SK-N-SH (cell line): ENCODE measurements around the gene TIAM1. TPM values are rescaled to one million over a fixed set of nuclear protein-coding genes. Genes with fewer than 3 reads are reported as not detected.

Source experiments
- CTCF ChIA-PET: fragments of 300-600, 350-600 bp; formaldehyde crosslinking; extraction: SDS; loops from one replicate; lab custom pipeline; 2021; lab: Yijun Ruan, JAX
- POLR2A ChIA-PET: fragments of 350-600 bp; sonication (Branson Sonifier 250); formaldehyde crosslinking; extraction: SDS; loops from one replicate; lab custom pipeline; 2020; ENCODE audit warnings: antibody characterized with exemption, inconsistent platforms; lab: Yijun Ruan, JAX
- DNase-seq: peaks from one replicate; pipeline ENCODE4 v3.0.0; 2012
- H2AFZ ChIP-seq: fragments of 200-600 bp; sonication (generic); 2 replicates; pipeline ENCODE4 v1.8.1; 2016; ENCODE audit warnings: antibody characterized with exemption, mild to moderate bottlenecking, low read depth
- H3F3A ChIP-seq: fragments of 200-600 bp; sonication (generic); replicated peaks from 2 replicates; pipeline ENCODE3; 2016; ENCODE audit warnings: antibody characterized with exemption, mild to moderate bottlenecking; ENCODE audit not compliant: insufficient read depth
- H3K27ac ChIP-seq, 2 experiments: fragments of 200-500 bp in 1 of 2; fragments of 200-600 bp in 1 of 2; sonication (Bioruptor generic) in 1 of 2; sonication (generic), shearing (Covaris generic) in 1 of 2; 2 replicates each; pipeline versions ENCODE4 v1.5.1 to v1.6.1; 2014 to 2016; ENCODE audit warnings: low read depth in 2 of 2, inconsistent platforms in 1 of 2, low read length in 1 of 2, mild to moderate bottlenecking in 1 of 2, mixed read lengths in 1 of 2
- H3K27me3 ChIP-seq: fragments of 200-600 bp; sonication (generic), shearing (Covaris generic); 2 replicates; pipeline ENCODE4 v1.6.1; 2016; ENCODE audit warnings: mixed run types; ENCODE audit not compliant: insufficient read depth
- H3K36me3 ChIP-seq, 2 experiments: fragments of 200-500 bp in 1 of 2; fragments of 200-600 bp in 1 of 2; sonication (Bioruptor generic) in 1 of 2; sonication (generic) in 1 of 2; replicated peaks in 1 of 2; 2 replicates each; pipeline versions ENCODE3 to v1.5.1; 2014 to 2016; ENCODE audit warnings: low read length in 1 of 2, mild to moderate bottlenecking in 1 of 2; ENCODE audit not compliant: insufficient read depth in 2 of 2, control insufficient read depth in 1 of 2
- H3K4me1 ChIP-seq, 2 experiments: fragments of 200-500 bp in 1 of 2; fragments of 200-600 bp in 1 of 2; sonication (Bioruptor generic) in 1 of 2; sonication (generic), shearing (Covaris generic) in 1 of 2; 2 replicates each; pipeline versions ENCODE4 v1.5.1 to v1.6.1; 2014 to 2016; ENCODE audit warnings: low read depth in 1 of 2, low read length in 1 of 2, mixed run types in 1 of 2; ENCODE audit not compliant: insufficient read depth in 2 of 2, control insufficient read depth in 1 of 2
- H3K4me2 ChIP-seq: fragments of 200-600 bp; sonication (generic), shearing (Covaris generic); 2 replicates; pipeline ENCODE4 v1.6.1; 2017; ENCODE audit warnings: mixed run types
- H3K4me3 ChIP-seq, 2 experiments: fragments of 200-500 bp in 1 of 2; fragments of 200-600 bp in 1 of 2; sonication (Bioruptor generic) in 1 of 2; sonication (generic), shearing (Covaris generic) in 1 of 2; 2 replicates each; pipeline versions ENCODE4 v1.5.1 to v1.8.1; 2014 to 2016; ENCODE audit warnings: low read depth in 2 of 2, inconsistent platforms in 1 of 2, low read length in 1 of 2, mild to moderate bottlenecking in 1 of 2, mixed read lengths in 1 of 2, moderate library complexity in 1 of 2
- H3K79me2 ChIP-seq: fragments of 200-600 bp; sonication (generic); 2 replicates; pipeline ENCODE4 v1.8.1; 2017; ENCODE audit warnings: mild to moderate bottlenecking; ENCODE audit not compliant: insufficient read depth
- H3K9ac ChIP-seq: fragments of 200-600 bp; sonication (generic); 2 replicates; pipeline ENCODE4 v1.6.1; 2017; ENCODE audit warnings: mixed run types
- H3K9me2 ChIP-seq: fragments of 200-600 bp; sonication (generic); 2 replicates; pipeline ENCODE4 v1.6.1; 2017; ENCODE audit warnings: mixed run types
- H3K9me3 ChIP-seq: fragments of 200-600 bp; sonication (generic); 2 replicates; pipeline ENCODE4 v1.6.1; 2017; ENCODE audit warnings: mixed run types, mild to moderate bottlenecking, moderate library complexity
- H4K20me1 ChIP-seq: fragments of 200-600 bp; sonication (generic); 2 replicates; pipeline ENCODE4 v1.6.1; 2017; ENCODE audit warnings: mild to moderate bottlenecking, mixed run types; ENCODE audit not compliant: insufficient read depth
- ELF1 ChIP-seq: IDR thresholded peaks from 2 replicates; pipeline ENCODE4 v1.4.0; 2012
- GABPA ChIP-seq: IDR thresholded peaks from 2 replicates; pipeline ENCODE4 v1.4.0; 2012; ENCODE audit warnings: low read depth, mild to moderate bottlenecking
- MXI1 ChIP-seq: IDR thresholded peaks from 2 replicates; pipeline ENCODE4 v1.6.1; 2012; ENCODE audit warnings: mild to moderate bottlenecking, low read depth, low read length, improper control_type of control experiment
- NFIC ChIP-seq: IDR thresholded peaks from 2 replicates; pipeline ENCODE4 v1.4.0; 2012; ENCODE audit warnings: borderline replicate concordance
- RAD21 ChIP-seq: IDR thresholded peaks from 2 replicates; pipeline ENCODE4 v1.6.1; 2012; ENCODE audit warnings: mild to moderate bottlenecking, low read length
- RFX5 ChIP-seq: IDR thresholded peaks from 2 replicates; pipeline ENCODE4 v1.6.1; 2012; ENCODE audit warnings: mild to moderate bottlenecking, improper control_type of control experiment, low read length
- RXRA ChIP-seq: IDR thresholded peaks from 2 replicates; pipeline ENCODE4 v1.4.0; 2012; ENCODE audit warnings: low read depth, mild to moderate bottlenecking, borderline replicate concordance
- SIN3A ChIP-seq: IDR thresholded peaks from 2 replicates; pipeline ENCODE4 v1.6.1; 2012; ENCODE audit warnings: low read depth, mild to moderate bottlenecking, low read length, moderate library complexity, borderline replicate concordance
- WGBS: methylation state at CpG from one replicate; pipeline ENCODE4 v1.1.6; 2017; ENCODE audit warnings: low lambda C conversion rate; 5-methylcytosine and 5-hydroxymethylcytosine counted together
- polyA plus RNA-seq, 3 experiments: library from polyadenylated mRNA; depleted of rRNA; stranded (reverse); fragments of >200 nt; gene quantifications; 2 replicates each; pipeline ENCODE4 v1.2.3, GENCODE V29; 2012
- TF ChIP-seq, protein P1 (sequence below): IDR thresholded peaks from 2 replicates; pipeline ENCODE4; 2012
- TF ChIP-seq, protein P2 (sequence below): IDR thresholded peaks from 2 replicates; pipeline ENCODE4 v1.6.1; 2012; ENCODE audit warnings: mild to moderate bottlenecking, low read depth, low read length, moderate library complexity
- TF ChIP-seq, protein P3 (sequence below): fragments of 150-350 bp; IDR thresholded peaks from 2 replicates; pipeline ENCODE4 v1.6.1; 2016; ENCODE audit warnings: mild to moderate bottlenecking, low read depth, low read length

The TIAM1 gene
- polyA plus RNA-seq, 1 of the 3 experiments (the other 2 are of a cell fraction) = 1.7 TPM

DNA sequence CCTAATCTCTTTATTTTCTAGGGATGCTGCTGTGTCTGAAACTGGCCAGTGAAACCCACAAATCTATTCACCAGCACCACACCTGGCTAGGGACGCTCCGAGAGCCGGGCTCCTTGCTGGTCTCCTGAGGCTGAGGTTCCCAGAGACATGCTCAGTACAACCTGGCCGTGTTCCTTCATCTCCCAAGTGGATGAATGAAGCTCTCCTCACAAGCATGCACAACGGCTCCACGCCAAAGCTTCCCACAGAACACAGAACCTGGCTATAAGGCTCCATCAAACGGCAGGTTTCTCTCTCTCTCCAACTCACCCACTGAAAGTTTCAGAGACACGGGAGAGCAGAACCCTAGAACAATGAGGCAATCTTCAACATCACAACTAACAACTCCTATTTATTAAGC lies 82.3 kb downstream of the TIAM1 start:
- Histone ChIP-seq H3K9me2 (no peaks in the 10 kb centered on the region), H3K4me3 (no peak overlapping the region), H3F3A (no peaks in the 10 kb centered on the region), H3K79me2 (no peaks in the 10 kb centered on the region), H3K9ac (no peak overlapping the region), H3K27ac (no peak overlapping the region), H3K4me2 (no peak overlapping the region), H3K27me3 (no peaks in the 10 kb centered on the region), H4K20me1 (no peaks in the 10 kb centered on the region), H2AFZ (no peak overlapping the region), H3K4me1 (no peaks in the 10 kb centered on the region), H3K36me3 (no peaks in the 10 kb centered on the region), H3K9me3 (no peaks in the 10 kb centered on the region)
- ChIA-PET CTCF (interaction anchor here (0.8 to 1.4 kb wide), 2 partner anchors 14 to 23 kb away, joined by 3 read pairs; no protein-coding TSS in a partner anchor), POLR2A (no interaction called here)
- TF ChIP-seq RAD21 (no peak), ELF1 (no peak), NFIC (no peak), RFX5 (no peak), GABPA (no peak), RXRA (no peak)
- TF ChIP-seq, protein P1, sequence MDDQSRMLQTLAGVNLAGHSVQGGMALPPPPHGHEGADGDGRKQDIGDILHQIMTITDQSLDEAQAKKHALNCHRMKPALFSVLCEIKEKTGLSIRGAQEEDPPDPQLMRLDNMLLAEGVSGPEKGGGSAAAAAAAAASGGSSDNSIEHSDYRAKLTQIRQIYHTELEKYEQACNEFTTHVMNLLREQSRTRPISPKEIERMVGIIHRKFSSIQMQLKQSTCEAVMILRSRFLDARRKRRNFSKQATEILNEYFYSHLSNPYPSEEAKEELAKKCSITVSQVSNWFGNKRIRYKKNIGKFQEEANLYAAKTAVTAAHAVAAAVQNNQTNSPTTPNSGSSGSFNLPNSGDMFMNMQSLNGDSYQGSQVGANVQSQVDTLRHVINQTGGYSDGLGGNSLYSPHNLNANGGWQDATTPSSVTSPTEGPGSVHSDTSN = no peak
- no peak for DNase-seq
- WGBS = 80% methylated on average over 8 of the region's 8 CpGs

DNA sequence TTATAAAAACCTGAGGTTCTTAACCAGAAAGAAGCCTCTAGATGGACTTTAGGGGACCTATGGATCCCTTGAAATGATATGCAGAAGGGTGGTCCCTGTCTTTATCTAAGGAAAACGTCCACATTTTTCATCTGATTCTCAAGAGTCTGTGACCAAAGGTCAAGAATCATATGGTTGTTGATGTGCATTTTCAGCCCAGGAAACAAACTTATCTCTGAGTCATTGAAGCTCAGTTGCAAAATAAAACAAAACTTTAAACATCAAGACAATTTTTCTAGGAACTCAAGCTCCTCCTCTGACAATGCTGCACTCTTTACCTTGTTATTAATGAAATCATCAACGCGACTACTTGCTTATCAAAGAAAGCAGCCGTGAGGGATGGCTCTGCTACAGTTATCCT lies 83.3 kb downstream of the TIAM1 start:
- Histone ChIP-seq H3K27me3 (no peaks in the 10 kb centered on the region), H3K36me3 (no peaks in the 10 kb centered on the region), H3K4me1 (no peaks in the 10 kb centered on the region), H3F3A (no peaks in the 10 kb centered on the region), H3K9me2 (no peaks in the 10 kb centered on the region), H3K4me3 (no peak overlapping the region), H3K27ac (no peak overlapping the region), H3K4me2 (no peak overlapping the region), H3K79me2 (no peaks in the 10 kb centered on the region), H3K9me3 (no peaks in the 10 kb centered on the region), H2AFZ (no peak overlapping the region), H4K20me1 (no peaks in the 10 kb centered on the region), H3K9ac (no peak overlapping the region)
- no peak for DNase-seq
- 45% methylated on average over 4 of the region's 4 CpGs for WGBS
- POLR2A ChIA-PET = no interaction called here
- TF ChIP-seq, protein P2, sequence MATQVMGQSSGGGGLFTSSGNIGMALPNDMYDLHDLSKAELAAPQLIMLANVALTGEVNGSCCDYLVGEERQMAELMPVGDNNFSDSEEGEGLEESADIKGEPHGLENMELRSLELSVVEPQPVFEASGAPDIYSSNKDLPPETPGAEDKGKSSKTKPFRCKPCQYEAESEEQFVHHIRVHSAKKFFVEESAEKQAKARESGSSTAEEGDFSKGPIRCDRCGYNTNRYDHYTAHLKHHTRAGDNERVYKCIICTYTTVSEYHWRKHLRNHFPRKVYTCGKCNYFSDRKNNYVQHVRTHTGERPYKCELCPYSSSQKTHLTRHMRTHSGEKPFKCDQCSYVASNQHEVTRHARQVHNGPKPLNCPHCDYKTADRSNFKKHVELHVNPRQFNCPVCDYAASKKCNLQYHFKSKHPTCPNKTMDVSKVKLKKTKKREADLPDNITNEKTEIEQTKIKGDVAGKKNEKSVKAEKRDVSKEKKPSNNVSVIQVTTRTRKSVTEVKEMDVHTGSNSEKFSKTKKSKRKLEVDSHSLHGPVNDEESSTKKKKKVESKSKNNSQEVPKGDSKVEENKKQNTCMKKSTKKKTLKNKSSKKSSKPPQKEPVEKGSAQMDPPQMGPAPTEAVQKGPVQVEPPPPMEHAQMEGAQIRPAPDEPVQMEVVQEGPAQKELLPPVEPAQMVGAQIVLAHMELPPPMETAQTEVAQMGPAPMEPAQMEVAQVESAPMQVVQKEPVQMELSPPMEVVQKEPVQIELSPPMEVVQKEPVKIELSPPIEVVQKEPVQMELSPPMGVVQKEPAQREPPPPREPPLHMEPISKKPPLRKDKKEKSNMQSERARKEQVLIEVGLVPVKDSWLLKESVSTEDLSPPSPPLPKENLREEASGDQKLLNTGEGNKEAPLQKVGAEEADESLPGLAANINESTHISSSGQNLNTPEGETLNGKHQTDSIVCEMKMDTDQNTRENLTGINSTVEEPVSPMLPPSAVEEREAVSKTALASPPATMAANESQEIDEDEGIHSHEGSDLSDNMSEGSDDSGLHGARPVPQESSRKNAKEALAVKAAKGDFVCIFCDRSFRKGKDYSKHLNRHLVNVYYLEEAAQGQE = no peak
- TF ChIP-seq RAD21 = no peak
- TF ChIP-seq, protein P3, sequence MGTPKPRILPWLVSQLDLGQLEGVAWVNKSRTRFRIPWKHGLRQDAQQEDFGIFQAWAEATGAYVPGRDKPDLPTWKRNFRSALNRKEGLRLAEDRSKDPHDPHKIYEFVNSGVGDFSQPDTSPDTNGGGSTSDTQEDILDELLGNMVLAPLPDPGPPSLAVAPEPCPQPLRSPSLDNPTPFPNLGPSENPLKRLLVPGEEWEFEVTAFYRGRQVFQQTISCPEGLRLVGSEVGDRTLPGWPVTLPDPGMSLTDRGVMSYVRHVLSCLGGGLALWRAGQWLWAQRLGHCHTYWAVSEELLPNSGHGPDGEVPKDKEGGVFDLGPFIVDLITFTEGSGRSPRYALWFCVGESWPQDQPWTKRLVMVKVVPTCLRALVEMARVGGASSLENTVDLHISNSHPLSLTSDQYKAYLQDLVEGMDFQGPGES = no peak
- no peak for TF ChIP-seq SIN3A
- no peak for TF ChIP-seq MXI1
- TF ChIP-seq, protein P1 = no peak
- CTCF ChIA-PET = no interaction called here
